IPS-NIHi7 (cell line): ENCODE measurements around the gene GJA10.
"Not testable (repeated sequence)": the region's sequence is repeated elsewhere in the genome, so short reads cannot be mapped to it uniquely, and the experiment has no call there.

ENCODE experiments used
- DNase-seq: peaks from one replicate; pipeline ENCODE4 v3.0.0; 2012; ENCODE audit warnings: mixed read lengths; ENCODE audit errors: extremely low spot score

The GJA10 gene

GRCh38 chr6:89894169-89894568, at the start of gene GJA10:
Gene GJA10, plus strand, starts transcription at chr6:89894469. Its CDS starts 0 bp downstream, at chr6:89894469.
- no peak for DNase-seq

- not testable (repeated sequence) for DNase-seq
Measured at GRCh38 chr6:89847513-89847912, 46.8 kb upstream of the GJA10 start.

DNA sequence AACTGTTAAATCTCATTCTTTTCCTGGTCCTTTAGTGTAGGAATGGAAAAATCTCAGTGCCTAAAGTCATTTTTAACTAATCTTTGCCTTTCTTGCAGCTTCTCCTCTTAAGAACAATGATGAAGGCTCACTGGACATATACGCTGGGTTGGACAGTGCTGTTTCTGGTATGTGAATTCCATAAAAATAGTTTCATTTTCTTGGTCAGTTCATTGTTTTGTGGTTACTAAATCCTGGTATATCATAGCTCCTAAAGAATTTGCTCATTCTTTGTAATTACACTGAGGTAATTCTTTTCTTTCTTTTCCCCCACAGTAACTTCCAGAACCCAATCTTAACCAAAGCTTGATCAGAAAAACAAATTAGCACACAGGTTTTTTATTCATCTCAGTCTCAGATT, 41.2 kb upstream of the GJA10 start:
- DNase-seq = no peak

DNA sequence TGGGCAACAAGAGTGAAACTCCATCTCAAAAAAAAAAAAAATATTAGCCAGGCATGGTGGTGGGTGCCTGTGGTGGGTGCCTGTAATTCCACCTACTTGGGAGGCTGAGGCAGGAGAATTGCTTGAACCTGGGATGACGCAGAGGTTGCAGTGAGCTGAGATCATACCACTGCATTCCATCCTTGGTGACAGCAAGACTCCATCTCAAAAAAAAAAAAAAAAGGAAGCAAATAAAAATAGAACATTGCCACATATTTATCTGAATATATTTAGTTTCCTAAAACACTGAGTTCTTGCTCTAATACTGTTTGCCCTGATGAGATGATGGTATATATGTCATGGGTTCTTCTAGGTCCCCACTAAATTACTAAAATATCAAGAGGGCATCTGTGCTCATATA, 36.2 kb upstream of the GJA10 start:
- DNase-seq = no peak

GRCh38 chr6:89859744-89860143, 34.5 kb upstream of the GJA10 start:
- no peak for DNase-seq

GRCh38 chr6:89862273-89862672, 32.0 kb upstream of the GJA10 start:
- DNase-seq = no peak

DNA sequence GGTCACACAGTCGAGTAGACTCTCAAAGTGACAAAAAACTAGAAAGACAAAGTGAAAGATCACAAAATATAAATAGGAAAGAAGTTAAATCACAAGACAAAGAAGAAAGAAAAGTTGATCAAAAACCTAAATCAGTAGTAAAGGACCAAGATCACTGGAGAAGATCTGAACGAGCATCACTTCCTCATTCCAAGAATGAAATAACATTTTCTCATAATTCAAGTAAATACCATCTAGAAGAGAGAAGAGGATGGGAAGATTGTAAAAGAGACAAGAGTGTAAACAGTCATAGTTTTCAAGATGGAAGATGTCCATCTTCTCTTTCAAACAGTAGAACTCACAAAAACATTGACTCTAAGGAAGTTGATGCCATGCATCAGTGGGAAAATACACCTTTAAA, 31.6 kb upstream of the GJA10 start:
- no peak for DNase-seq

GRCh38 chr6:89866024-89866678, 28.1 kb upstream of the GJA10 start:
- no peak for DNase-seq

DNA sequence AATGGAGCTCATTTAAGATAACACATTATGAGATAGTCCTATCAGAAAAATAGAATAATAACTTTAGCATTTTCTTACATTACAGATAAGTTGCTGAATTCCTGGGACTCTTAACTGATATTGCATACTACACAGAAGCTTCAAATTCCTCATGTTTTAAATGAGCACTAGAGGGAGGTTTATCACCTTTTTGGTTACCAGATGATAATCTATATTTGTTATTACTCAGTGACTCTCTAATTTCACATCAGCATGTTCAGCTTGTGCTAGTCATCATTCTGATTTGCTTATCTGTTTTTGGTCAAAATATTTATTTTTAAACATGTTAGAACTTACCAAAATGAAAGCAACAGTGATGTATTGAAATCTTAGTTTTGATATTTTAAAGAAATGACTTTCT, 20.5 kb upstream of the GJA10 start:
- no peak for DNase-seq

GRCh38 chr6:89874438-89874837, 19.8 kb upstream of the GJA10 start:
- DNase-seq = no peak

- DNase-seq = no peak
Measured at GRCh38 chr6:89886378-89887120, 7.7 kb upstream of the GJA10 start.

GRCh38 chr6:89887452-89888137, 6.7 kb upstream of the GJA10 start:
- peak; percentile 52 for DNase-seq

DNA sequence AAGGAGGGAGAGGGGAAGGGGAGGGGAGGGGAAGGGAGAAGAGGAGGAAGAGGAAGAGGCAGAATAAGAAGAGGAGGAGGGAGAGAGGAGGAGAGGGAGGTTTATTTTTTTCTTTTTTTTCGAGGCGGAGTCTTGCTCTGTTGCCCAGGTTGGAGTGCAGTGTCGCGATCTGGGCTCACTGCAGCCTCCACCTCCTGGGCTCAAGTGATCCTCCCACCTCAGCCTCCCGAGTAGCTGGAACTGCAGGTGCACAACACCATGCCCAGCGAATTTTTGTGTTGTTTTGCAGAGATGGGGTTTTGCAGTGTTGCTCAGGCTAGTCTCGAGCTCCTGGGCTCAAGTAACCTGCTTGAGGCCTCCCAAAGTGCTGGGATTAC, 6.1 kb upstream of the GJA10 start:
- no peak for DNase-seq

DNA sequence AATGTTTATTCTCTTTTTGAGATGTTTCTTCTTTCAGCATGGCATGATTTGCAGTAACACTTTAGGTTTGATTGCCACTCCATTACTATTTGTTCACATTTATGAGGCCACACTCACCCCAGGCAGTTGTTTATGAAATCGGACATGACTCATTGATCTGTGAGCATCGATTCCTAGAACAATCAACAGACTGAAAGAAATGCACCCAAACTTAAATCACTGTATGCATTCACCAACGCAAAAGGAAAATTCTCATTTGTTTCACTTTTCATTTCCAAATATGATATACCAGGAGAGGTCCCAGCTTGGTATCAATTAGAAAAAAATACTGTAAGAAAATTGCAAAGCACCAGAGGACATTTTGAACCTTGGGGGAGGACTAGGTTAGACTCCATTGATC, 5.4 kb upstream of the GJA10 start:
- no peak for DNase-seq

GRCh38 chr6:89890845-89891528, 3.3 kb upstream of the GJA10 start:
- DNase-seq = not testable (repeated sequence)

DNA sequence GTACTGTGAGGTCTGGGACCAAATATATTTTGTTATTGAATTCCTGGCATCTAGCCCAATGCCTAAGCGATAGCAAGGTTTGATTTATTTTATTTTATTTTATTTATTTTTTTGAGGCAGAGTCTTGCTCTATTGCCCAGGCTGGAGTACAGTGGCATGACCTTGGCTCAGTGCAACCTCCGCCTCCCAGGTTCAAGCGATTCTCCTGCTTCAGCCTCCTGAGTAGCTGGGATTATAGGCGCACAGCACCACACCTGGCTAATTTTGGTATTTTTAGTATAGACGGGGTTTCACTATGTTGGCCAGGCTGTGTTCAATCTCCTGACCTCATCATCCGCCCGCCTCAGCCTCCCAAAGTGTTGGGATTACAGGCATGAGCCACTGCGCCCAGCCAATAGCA, 1.7 kb upstream of the GJA10 start:
- not testable (repeated sequence) for DNase-seq

DNA sequence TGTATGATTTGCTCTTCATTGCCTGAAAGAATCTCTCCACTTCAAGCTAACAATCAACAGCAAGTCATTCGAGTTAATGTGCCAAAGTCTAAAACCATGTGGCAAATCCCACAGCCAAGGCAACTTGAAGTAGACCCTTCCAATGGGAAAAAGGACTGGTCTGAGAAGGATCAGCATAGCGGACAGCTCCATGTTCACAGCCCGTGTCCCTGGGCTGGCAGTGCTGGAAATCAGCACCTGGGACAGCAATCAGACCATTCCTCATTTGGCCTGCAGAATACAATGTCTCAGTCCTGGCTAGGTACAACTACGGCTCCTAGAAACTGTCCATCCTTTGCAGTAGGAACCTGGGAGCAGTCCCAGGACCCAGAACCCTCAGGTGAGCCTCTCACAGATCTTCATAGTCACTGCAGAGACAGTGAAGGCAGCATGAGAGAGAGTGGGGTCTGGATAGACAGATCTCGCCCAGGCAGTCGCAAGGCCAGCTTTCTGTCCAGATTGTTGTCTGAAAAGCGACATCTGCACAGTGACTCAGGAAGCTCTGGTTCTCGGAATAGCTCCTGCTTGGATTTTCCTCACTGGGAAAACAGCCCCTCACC, 1.1 kb downstream of the GJA10 start:
- DNase-seq = peak; percentile 86

GRCh38 chr6:89910001-89910901, 16.0 kb downstream of the GJA10 start:
- not testable (repeated sequence) for DNase-seq

- DNase-seq = no peak
Measured at GRCh38 chr6:89910902-89911240, 16.6 kb downstream of the GJA10 start.

GRCh38 chr6:89916136-89916920, 22.1 kb downstream of the GJA10 start:
- no peak for DNase-seq
